ENCODE measurements around the gene SRSF3.

DNA sequence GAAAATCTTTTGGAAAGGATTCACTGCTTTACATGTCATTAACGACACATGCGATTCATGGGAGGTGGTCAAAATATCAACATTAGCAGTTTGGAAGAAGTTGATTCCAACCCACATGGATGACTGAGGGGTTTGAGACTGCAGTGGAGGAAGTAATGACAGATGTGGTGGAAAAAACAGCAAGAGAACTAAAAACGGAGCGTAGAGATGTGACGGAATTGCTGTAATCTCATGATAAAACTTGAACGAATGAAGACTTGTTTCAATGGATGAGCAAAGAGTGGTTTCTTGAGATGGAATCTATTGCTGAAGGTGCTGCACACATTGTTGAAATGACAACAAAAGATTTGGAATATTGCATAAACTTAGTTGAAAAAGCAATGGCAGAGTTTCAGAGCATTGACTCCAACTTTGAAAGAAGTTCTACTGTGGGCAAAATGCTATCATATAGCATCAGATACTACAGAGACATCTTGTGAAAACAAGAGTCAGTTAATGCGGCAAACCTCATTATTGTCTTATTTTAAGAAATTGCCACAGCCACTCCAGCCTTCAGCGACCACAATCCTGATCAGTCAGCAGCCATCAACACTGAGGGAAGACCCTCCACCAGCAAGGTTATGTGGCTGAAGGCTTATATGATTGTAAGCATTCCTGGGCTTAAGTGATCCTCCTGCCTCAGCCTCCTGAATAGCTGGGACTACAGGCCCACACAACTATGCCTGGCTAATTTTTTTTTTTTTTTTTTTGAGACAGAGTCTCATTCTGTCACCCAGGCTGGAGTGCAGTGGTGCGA is 19.2 kb downstream of the SRSF3 start:
- TF ChIP-seq, protein P1, sequence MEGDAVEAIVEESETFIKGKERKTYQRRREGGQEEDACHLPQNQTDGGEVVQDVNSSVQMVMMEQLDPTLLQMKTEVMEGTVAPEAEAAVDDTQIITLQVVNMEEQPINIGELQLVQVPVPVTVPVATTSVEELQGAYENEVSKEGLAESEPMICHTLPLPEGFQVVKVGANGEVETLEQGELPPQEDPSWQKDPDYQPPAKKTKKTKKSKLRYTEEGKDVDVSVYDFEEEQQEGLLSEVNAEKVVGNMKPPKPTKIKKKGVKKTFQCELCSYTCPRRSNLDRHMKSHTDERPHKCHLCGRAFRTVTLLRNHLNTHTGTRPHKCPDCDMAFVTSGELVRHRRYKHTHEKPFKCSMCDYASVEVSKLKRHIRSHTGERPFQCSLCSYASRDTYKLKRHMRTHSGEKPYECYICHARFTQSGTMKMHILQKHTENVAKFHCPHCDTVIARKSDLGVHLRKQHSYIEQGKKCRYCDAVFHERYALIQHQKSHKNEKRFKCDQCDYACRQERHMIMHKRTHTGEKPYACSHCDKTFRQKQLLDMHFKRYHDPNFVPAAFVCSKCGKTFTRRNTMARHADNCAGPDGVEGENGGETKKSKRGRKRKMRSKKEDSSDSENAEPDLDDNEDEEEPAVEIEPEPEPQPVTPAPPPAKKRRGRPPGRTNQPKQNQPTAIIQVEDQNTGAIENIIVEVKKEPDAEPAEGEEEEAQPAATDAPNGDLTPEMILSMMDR (conservative IDR thresholded peaks at IDR 0.05; ENCODE audit: low read length) = no peak
- TF ChIP-seq EZH2phosphoT487 (IDR thresholded peaks at IDR 0.05; ENCODE audit: borderline replicate concordance, low read depth, low read length) = no peak

Data from OCI-LY7 (cell line).